HEK293T (cell line): ENCODE data around the gene RAB3IP.

Source experiments
- CTCF ChIA-PET: fragments of 350-600 bp; formaldehyde crosslinking; extraction: SDS; loops from one replicate; lab custom pipeline; 2021; ENCODE audit warnings: antibody characterized with exemption, inconsistent platforms; lab: Yijun Ruan, JAX
- POLR2A ChIA-PET: fragments of 350-600 bp; formaldehyde crosslinking; extraction: SDS; loops from one replicate; lab custom pipeline; 2020; ENCODE audit warnings: antibody characterized with exemption, inconsistent platforms; lab: Yijun Ruan, JAX
- DNase-seq: peaks from one replicate; pipeline ENCODE4 v3.0.0; 2012; ENCODE audit warnings: mixed read lengths; ENCODE audit errors: extremely low spot score
- ARNT ChIP-seq: fragments of 450-650 bp; IDR thresholded peaks from 2 replicates; pipeline ENCODE4 v1.6.1; 2017; ENCODE audit warnings: mild to moderate bottlenecking
- BHLHE40 ChIP-seq: fragments of 450-650 bp; IDR thresholded peaks from 2 replicates; pipeline ENCODE4 v1.6.1; 2016; ENCODE audit warnings: mild to moderate bottlenecking, moderate library complexity, borderline replicate concordance
- CTBP1 ChIP-seq: fragments of 450-650 bp; IDR thresholded peaks from 2 replicates; pipeline ENCODE4 v1.6.1; 2016; ENCODE audit warnings: borderline replicate concordance
- ELF4 ChIP-seq: fragments of 450-650 bp; IDR thresholded peaks from 2 replicates; pipeline ENCODE4 v1.6.1; 2017; ENCODE audit warnings: antibody characterized with exemption
- FOXA1 ChIP-seq: fragments of 450-650 bp; IDR thresholded peaks from 2 replicates; pipeline ENCODE4 v1.6.1; 2016; ENCODE audit warnings: mild to moderate bottlenecking
- FOXK2 ChIP-seq: fragments of 450-650 bp; IDR thresholded peaks from 2 replicates; pipeline ENCODE4 v1.6.1; 2016; ENCODE audit warnings: mild to moderate bottlenecking
- FOXM1 ChIP-seq: fragments of 450-650 bp; IDR thresholded peaks from 2 replicates; pipeline ENCODE4 v1.6.1; 2017; ENCODE audit warnings: mild to moderate bottlenecking, borderline replicate concordance
- HDGF ChIP-seq: fragments of 450-650 bp; IDR thresholded peaks from 2 replicates; pipeline ENCODE4 v1.6.1; 2017; ENCODE audit warnings: antibody characterized with exemption, borderline replicate concordance
- L3MBTL2 ChIP-seq: fragments of 450-650 bp; conservative IDR thresholded peaks from 2 replicates; pipeline ENCODE4 v1.6.1; 2016; ENCODE audit warnings: mild to moderate bottlenecking
- LEF1 ChIP-seq: fragments of 450-650 bp; IDR thresholded peaks from 2 replicates; pipeline ENCODE4 v1.6.1; 2017; ENCODE audit warnings: mild to moderate bottlenecking, borderline replicate concordance
- NFRKB ChIP-seq: fragments of 450-650 bp; IDR thresholded peaks from 2 replicates; pipeline ENCODE4 v1.6.1; 2016; ENCODE audit warnings: mild to moderate bottlenecking, moderate library complexity
- PKNOX1 ChIP-seq: fragments of 450-650 bp; IDR thresholded peaks from 2 replicates; pipeline ENCODE4 v1.6.1; 2016
- SP1 ChIP-seq: fragments of 450-650 bp; IDR thresholded peaks from 2 replicates; pipeline ENCODE4 v1.6.1; 2017
- SUZ12 ChIP-seq: fragments of 450-650 bp; IDR thresholded peaks from 2 replicates; pipeline ENCODE4 v1.6.1; 2016; ENCODE audit warnings: mild to moderate bottlenecking
- TARDBP ChIP-seq: fragments of 450-650 bp; IDR thresholded peaks from 2 replicates; pipeline ENCODE4 v1.6.1; 2016
- ZNF384 ChIP-seq: fragments of 450-650 bp; IDR thresholded peaks from 2 replicates; pipeline ENCODE4 v1.6.1; 2016

Gene RAB3IP

GRCh38 chr12:69719336-69720316 lies 19.0 kb upstream of the RAB3IP start:
- DNase-seq, result no peak
- ChIA-PET CTCF (interaction anchor here (0.6 kb wide), 1 partner anchor 69 kb away, joined by 3 read pairs; no protein-coding TSS in a partner anchor), POLR2A (no interaction called here)
- TF ChIP-seq ZNF384, result no peak
- no peak for TF ChIP-seq SP1
- no peak for TF ChIP-seq FOXA1
- no peak for TF ChIP-seq LEF1
- TF ChIP-seq SUZ12, result no peak
- TF ChIP-seq FOXM1, result no peak
- TF ChIP-seq TARDBP, result no peak
- no peak for TF ChIP-seq CTBP1
- no peak for TF ChIP-seq L3MBTL2
- no peak for TF ChIP-seq PKNOX1
- no peak for TF ChIP-seq ELF4
- TF ChIP-seq NFRKB, result no peak
- TF ChIP-seq ARNT, result no peak

- CTCF ChIA-PET, result no interaction called here
- TF ChIP-seq ZNF384, result no peak
- no peak for TF ChIP-seq ARNT
- no peak for TF ChIP-seq TARDBP
- TF ChIP-seq LEF1, result no peak
- TF ChIP-seq FOXK2, result no peak
- TF ChIP-seq PKNOX1, result no peak
- TF ChIP-seq ELF4, result no peak
- TF ChIP-seq CTBP1, result no peak
- TF ChIP-seq L3MBTL2, result no peak
- no peak for TF ChIP-seq BHLHE40
- TF ChIP-seq FOXM1, result no peak
- TF ChIP-seq NFRKB, result no peak
- no peak for TF ChIP-seq SUZ12
- no peak for TF ChIP-seq FOXA1
- TF ChIP-seq HDGF, result no peak
- TF ChIP-seq SP1, result no peak
- POLR2A ChIA-PET, result no interaction called here
- DNase-seq, result no peak
Observed at GRCh38 chr12:69720750-69721149, 17.9 kb upstream of the RAB3IP start.

- ChIA-PET CTCF (interaction anchor here (0.7 kb wide), 1 partner anchor 10 kb away, joined by 5 read pairs; no protein-coding TSS in a partner anchor), POLR2A (interaction anchor here (1.2 to 1.5 kb wide), 2 partner anchors 11 to 13 kb away, joined by 3 to 4 read pairs; partner anchors contain the start of gene RAB3IP)
- no peak for TF ChIP-seq LEF1
- no peak for TF ChIP-seq PKNOX1
- no peak for TF ChIP-seq FOXA1
- TF ChIP-seq ELF4, result no peak
- no peak for DNase-seq
Observed at GRCh38 chr12:69726922-69727321, 11.7 kb upstream of the RAB3IP start.

- POLR2A ChIA-PET, result no interaction called here
- DNase-seq, result no peak
- CTCF ChIA-PET, result no interaction called here
- no peak for TF ChIP-seq ELF4
- no peak for TF ChIP-seq CTBP1
- TF ChIP-seq PKNOX1, result no peak
- TF ChIP-seq LEF1, result no peak
- TF ChIP-seq SUZ12, result no peak
- TF ChIP-seq HDGF, result no peak
- no peak for TF ChIP-seq L3MBTL2
- TF ChIP-seq FOXK2, result no peak
- no peak for TF ChIP-seq NFRKB
- no peak for TF ChIP-seq ARNT
- no peak for TF ChIP-seq ZNF384
- no peak for TF ChIP-seq FOXM1
- no peak for TF ChIP-seq FOXA1
- TF ChIP-seq SP1, result no peak
- no peak for TF ChIP-seq BHLHE40
- no peak for TF ChIP-seq TARDBP
Observed at GRCh38 chr12:69732088-69732487, 6.6 kb upstream of the RAB3IP start.

- POLR2A ChIA-PET, result no interaction called here
- CTCF ChIA-PET, result no interaction called here
- no peak for TF ChIP-seq ZNF384
- TF ChIP-seq LEF1, result no peak
- no peak for TF ChIP-seq NFRKB
- TF ChIP-seq SUZ12, result no peak
- TF ChIP-seq SP1, result no peak
- no peak for TF ChIP-seq FOXK2
- TF ChIP-seq FOXM1, result no peak
- TF ChIP-seq ARNT, result no peak
- no peak for TF ChIP-seq BHLHE40
- DNase-seq, result no peak
Observed at GRCh38 chr12:69733638-69734037, 5.0 kb upstream of the RAB3IP start.
